SK-N-SH treated with all-trans-retinoic acid at 6 μM for 48 hours (cell line): ENCODE measurements around the gene CD59.

Experiments
- ATAC-seq: fragments of 200-7000 bp; cut with Tn5 transposase; 3 replicates; pipeline ENCODE4 v1.9.1; 2020; ENCODE audit warnings: mild to moderate bottlenecking, moderate library complexity
- ARNTL ChIP-seq: fragments of 450-650 bp; formaldehyde crosslinking; IDR thresholded peaks from 2 replicates; pipeline ENCODE4 v1.5.0; 2020; ENCODE audit warnings: low read depth, mild to moderate bottlenecking, moderate library complexity, borderline replicate concordance
- BACH2 ChIP-seq: fragments of 250-450 bp; sonication (Bioruptor Pico); IDR thresholded peaks from 2 replicates; pipeline ENCODE4 v1.9.0; 2021; ENCODE audit warnings: mild to moderate bottlenecking, borderline replicate concordance
- CSDC2 ChIP-seq: fragments of 250-450 bp; sonication (Bioruptor Pico); IDR thresholded peaks from 2 replicates; pipeline ENCODE4 v1.5.0; 2020; ENCODE audit warnings: mild to moderate bottlenecking, moderate library complexity
- ESRRG ChIP-seq: fragments of 250-450 bp; sonication (Bioruptor Pico); IDR thresholded peaks from 2 replicates; pipeline ENCODE4 v1.6.1; 2021; ENCODE audit warnings: mild to moderate bottlenecking
- GLIS3 ChIP-seq: fragments of 250-450 bp; sonication (Bioruptor Pico); IDR thresholded peaks from 2 replicates; pipeline ENCODE4 v1.5.0; 2020; ENCODE audit warnings: mild to moderate bottlenecking, moderate library complexity
- ISL1 ChIP-seq: fragments of 250-450 bp; sonication (Bioruptor Pico); IDR thresholded peaks from 2 replicates; pipeline ENCODE4 v2.1.2; 2022; ENCODE audit warnings: mild to moderate bottlenecking, moderate library complexity
- PPARA ChIP-seq: fragments of 250-450 bp; sonication (Bioruptor Pico); IDR thresholded peaks from 2 replicates; pipeline ENCODE4 v1.5.0; 2020; ENCODE audit warnings: mild to moderate bottlenecking, borderline replicate concordance
- RARB ChIP-seq: fragments of 250-450 bp; sonication (Bioruptor Pico); IDR thresholded peaks from 2 replicates; pipeline ENCODE4 v1.8.0; 2021; ENCODE audit warnings: mild to moderate bottlenecking, moderate library complexity
- SNAI2 ChIP-seq: fragments of 250-450 bp; sonication (Bioruptor Pico); IDR thresholded peaks from 2 replicates; pipeline ENCODE4 v1.5.0; 2020; ENCODE audit warnings: mild to moderate bottlenecking, moderate library complexity
- TCF4 ChIP-seq: fragments of 250-450 bp; sonication (Bioruptor Pico); IDR thresholded peaks from 2 replicates; pipeline ENCODE4 v1.8.0; 2021; ENCODE audit warnings: mild to moderate bottlenecking, moderate library complexity, borderline replicate concordance
- TOX ChIP-seq: fragments of 250-450 bp; sonication (Bioruptor Pico); IDR thresholded peaks from 2 replicates; pipeline ENCODE4 v1.8.0; 2021; ENCODE audit warnings: mild to moderate bottlenecking, moderate library complexity, borderline replicate concordance
- ZC3H10 ChIP-seq: fragments of 250-450 bp; sonication (Bioruptor Pico); IDR thresholded peaks from 2 replicates; pipeline ENCODE4 v1.5.1; 2021; ENCODE audit warnings: mild to moderate bottlenecking, moderate library complexity
- ZFP3 ChIP-seq: fragments of 250-450 bp; sonication (Bioruptor Pico); IDR thresholded peaks from 2 replicates; pipeline ENCODE4 v1.5.0; 2020; ENCODE audit warnings: mild to moderate bottlenecking, moderate library complexity
- ZNF70 ChIP-seq: fragments of 450-650 bp; formaldehyde crosslinking; IDR thresholded peaks from 2 replicates; pipeline ENCODE4 v1.5.0; 2020; ENCODE audit warnings: mild to moderate bottlenecking, moderate library complexity
- TF ChIP-seq, protein P1 (sequence below): fragments of 250-450 bp; sonication (Bioruptor Pico); IDR thresholded peaks from 2 replicates; pipeline ENCODE4 v1.8.0; 2021; ENCODE audit warnings: low read depth, mild to moderate bottlenecking, moderate library complexity, borderline replicate concordance
- TF ChIP-seq, protein P2 (sequence below): fragments of 250-450 bp; sonication (Bioruptor Pico); IDR thresholded peaks from 2 replicates; pipeline ENCODE4 v1.8.0; 2020; ENCODE audit warnings: mild to moderate bottlenecking, moderate library complexity, borderline replicate concordance
- TF ChIP-seq, protein P3 (sequence below): fragments of 250-450 bp; sonication (Bioruptor Pico); IDR thresholded peaks from 2 replicates; pipeline ENCODE4 v1.5.0; 2020; ENCODE audit warnings: mild to moderate bottlenecking, moderate library complexity
- TF ChIP-seq, protein P4 (sequence below): fragments of 250-450 bp; sonication (Bioruptor Pico); IDR thresholded peaks from 2 replicates; pipeline ENCODE4 v1.5.1; 2021; ENCODE audit warnings: mild to moderate bottlenecking, moderate library complexity

CD59 gene

DNA sequence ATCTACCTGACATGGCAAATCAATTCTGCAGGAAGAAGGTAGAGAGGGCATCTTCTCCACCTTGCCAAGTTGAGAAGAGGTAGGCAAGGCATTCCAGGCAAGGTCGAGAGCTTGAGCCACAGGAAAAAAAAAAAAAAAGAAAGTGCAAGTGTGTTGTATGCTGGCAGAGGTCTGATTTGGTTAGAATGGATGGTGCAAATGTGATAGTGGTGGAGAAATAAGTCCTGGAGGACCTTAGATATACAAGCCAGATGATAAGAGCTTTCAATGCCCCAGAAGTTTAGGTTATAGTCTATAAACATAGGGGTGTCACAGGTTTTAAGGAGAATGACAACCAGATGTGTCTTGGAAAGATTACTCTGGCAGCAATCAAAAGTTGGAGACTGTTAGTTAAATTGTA is 36.6 kb upstream of the CD59 start:
- no peak for TF ChIP-seq TCF4
- no peak for TF ChIP-seq ISL1 (CRISPR knock-in tag)
- TF ChIP-seq GLIS3, result no peak
- no peak for TF ChIP-seq ZFP3
- no peak for TF ChIP-seq ARNTL (CRISPR knock-in tag)
- TF ChIP-seq, protein P1, sequence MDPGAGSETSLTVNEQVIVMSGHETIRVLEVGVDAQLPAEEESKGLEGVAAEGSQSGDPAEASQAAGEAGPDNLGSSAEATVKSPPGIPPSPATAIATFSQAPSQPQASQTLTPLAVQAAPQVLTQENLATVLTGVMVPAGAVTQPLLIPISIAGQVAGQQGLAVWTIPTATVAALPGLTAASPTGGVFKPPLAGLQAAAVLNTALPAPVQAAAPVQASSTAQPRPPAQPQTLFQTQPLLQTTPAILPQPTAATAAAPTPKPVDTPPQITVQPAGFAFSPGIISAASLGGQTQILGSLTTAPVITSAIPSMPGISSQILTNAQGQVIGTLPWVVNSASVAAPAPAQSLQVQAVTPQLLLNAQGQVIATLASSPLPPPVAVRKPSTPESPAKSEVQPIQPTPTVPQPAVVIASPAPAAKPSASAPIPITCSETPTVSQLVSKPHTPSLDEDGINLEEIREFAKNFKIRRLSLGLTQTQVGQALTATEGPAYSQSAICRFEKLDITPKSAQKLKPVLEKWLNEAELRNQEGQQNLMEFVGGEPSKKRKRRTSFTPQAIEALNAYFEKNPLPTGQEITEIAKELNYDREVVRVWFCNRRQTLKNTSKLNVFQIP (CRISPR knock-in tag), result no peak
- TF ChIP-seq, protein P2, sequence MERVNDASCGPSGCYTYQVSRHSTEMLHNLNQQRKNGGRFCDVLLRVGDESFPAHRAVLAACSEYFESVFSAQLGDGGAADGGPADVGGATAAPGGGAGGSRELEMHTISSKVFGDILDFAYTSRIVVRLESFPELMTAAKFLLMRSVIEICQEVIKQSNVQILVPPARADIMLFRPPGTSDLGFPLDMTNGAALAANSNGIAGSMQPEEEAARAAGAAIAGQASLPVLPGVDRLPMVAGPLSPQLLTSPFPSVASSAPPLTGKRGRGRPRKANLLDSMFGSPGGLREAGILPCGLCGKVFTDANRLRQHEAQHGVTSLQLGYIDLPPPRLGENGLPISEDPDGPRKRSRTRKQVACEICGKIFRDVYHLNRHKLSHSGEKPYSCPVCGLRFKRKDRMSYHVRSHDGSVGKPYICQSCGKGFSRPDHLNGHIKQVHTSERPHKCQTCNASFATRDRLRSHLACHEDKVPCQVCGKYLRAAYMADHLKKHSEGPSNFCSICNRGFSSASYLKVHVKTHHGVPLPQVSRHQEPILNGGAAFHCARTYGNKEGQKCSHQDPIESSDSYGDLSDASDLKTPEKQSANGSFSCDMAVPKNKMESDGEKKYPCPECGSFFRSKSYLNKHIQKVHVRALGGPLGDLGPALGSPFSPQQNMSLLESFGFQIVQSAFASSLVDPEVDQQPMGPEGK, result no peak
- TF ChIP-seq SNAI2 (CRISPR knock-in tag), result no peak
- TF ChIP-seq CSDC2 (CRISPR knock-in tag), result no peak
- TF ChIP-seq TOX (CRISPR knock-in tag), result no peak
- no peak for TF ChIP-seq ZC3H10 (CRISPR knock-in tag)
- no peak for ATAC-seq

DNA sequence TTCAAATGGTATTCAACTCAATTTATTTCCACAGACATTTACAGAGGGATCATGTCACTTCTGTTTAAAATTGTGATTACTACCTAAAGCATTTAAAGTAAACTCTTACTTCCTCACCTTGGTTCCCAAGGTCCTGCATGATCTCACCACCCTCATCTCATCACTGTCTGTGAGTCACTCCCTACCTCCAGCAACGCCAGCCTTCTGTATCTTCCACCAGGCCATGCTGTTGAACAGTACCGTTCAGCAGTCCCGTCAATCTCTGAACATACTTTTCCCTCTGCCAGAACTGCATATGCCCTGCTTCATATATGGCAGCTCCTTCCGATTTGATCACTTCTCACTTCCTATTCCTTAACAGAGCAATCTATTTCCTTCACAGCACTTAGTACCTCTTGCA is 36.1 kb upstream of the CD59 start:
- no peak for ATAC-seq
- TF ChIP-seq GLIS3 (no peak), ZNF70 (CRISPR knock-in tag) (no peak)

DNA sequence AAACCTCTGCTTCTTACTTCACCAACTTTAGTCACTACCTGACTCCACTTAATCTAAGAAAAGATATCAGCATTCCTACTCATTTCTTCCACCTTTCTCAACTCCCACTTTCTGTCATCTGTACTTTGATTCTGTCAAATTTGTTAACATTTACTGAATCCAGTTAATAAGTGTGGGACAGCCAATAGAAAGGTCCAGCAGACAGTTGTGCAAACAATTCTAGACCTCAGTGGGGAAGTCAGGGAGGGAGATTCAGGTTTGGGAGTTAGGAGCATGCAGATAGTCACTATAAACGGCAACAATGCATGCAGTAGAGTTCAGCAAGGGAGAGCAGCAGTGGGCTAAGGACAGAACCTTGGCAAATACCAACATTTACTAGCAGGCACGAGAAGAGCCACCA is 34.0 kb upstream of the CD59 start:
- TF ChIP-seq ZC3H10 (CRISPR knock-in tag) (no peak), RARB (CRISPR knock-in tag) (no peak), TCF4 (no peak), ISL1 (CRISPR knock-in tag) (no peak), PPARA (CRISPR knock-in tag) (no peak), ESRRG (CRISPR knock-in tag) (no peak)
- TF ChIP-seq, protein P3, sequence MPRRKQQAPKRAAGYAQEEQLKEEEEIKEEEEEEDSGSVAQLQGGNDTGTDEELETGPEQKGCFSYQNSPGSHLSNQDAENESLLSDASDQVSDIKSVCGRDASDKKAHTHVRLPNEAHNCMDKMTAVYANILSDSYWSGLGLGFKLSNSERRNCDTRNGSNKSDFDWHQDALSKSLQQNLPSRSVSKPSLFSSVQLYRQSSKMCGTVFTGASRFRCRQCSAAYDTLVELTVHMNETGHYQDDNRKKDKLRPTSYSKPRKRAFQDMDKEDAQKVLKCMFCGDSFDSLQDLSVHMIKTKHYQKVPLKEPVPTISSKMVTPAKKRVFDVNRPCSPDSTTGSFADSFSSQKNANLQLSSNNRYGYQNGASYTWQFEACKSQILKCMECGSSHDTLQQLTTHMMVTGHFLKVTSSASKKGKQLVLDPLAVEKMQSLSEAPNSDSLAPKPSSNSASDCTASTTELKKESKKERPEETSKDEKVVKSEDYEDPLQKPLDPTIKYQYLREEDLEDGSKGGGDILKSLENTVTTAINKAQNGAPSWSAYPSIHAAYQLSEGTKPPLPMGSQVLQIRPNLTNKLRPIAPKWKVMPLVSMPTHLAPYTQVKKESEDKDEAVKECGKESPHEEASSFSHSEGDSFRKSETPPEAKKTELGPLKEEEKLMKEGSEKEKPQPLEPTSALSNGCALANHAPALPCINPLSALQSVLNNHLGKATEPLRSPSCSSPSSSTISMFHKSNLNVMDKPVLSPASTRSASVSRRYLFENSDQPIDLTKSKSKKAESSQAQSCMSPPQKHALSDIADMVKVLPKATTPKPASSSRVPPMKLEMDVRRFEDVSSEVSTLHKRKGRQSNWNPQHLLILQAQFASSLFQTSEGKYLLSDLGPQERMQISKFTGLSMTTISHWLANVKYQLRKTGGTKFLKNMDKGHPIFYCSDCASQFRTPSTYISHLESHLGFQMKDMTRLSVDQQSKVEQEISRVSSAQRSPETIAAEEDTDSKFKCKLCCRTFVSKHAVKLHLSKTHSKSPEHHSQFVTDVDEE (CRISPR knock-in tag), result no peak
- TF ChIP-seq, all 23 proteins: peak for 0
- no peak for ATAC-seq

DNA sequence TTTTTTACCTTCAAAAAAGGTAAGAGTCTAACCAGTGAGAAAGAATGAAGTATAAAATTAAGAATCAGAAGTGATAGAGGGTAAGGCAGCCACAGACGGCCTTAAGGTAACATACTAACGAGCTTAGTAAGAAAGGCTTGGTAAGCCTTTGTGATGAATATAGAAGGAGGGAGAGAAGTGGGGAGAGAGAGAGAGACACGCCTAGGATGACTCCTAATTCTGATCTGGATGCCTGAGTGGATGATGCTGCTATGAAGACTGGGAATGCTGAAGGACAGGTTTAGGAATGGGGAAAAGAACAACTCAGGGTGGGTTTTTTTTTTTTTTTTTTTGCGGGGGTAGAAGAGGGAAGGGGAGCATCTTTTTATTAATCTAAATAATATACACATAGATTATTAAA is 33.3 kb upstream of the CD59 start:
- TF ChIP-seq GLIS3 (no peak), ESRRG (CRISPR knock-in tag) (no peak), TOX (CRISPR knock-in tag) (no peak), ZFP3 (no peak), BACH2 (CRISPR knock-in tag) (no peak), ZC3H10 (CRISPR knock-in tag) (no peak), RARB (CRISPR knock-in tag) (no peak), TCF4 (no peak)
- TF ChIP-seq, protein P4, sequence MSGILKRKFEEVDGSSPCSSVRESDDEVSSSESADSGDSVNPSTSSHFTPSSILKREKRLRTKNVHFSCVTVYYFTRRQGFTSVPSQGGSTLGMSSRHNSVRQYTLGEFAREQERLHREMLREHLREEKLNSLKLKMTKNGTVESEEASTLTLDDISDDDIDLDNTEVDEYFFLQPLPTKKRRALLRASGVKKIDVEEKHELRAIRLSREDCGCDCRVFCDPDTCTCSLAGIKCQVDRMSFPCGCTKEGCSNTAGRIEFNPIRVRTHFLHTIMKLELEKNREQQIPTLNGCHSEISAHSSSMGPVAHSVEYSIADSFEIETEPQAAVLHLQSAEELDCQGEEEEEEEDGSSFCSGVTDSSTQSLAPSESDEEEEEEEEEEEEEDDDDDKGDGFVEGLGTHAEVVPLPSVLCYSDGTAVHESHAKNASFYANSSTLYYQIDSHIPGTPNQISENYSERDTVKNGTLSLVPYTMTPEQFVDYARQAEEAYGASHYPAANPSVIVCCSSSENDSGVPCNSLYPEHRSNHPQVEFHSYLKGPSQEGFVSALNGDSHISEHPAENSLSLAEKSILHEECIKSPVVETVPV (CRISPR knock-in tag), result no peak
- TF ChIP-seq, protein P3 (CRISPR knock-in tag), result no peak
- TF ChIP-seq, protein P2, result no peak
- TF ChIP-seq, all 23 proteins: peak for 0
- no peak for ATAC-seq
